PC-9 (cell line): ENCODE data around the gene SKIDA1. TPM values are rescaled to one million over a fixed set of nuclear protein-coding genes. Genes with fewer than 3 reads are reported as not detected.

ENCODE experiments used
- BruUV-seq: library from RNA; stranded (reverse); fragments of 400-500 nt; replicated peaks from 2 replicates; lab custom pipeline; 2021; lab: Mats Ljungman, UMichigan
- CTCF ChIA-PET: fragments of 300-600 bp; sonication (Branson Sonifier 250); formaldehyde crosslinking; loops from one replicate; lab custom pipeline; 2022; ENCODE audit warnings: antibody characterized with exemption; lab: Charles Lee
- POLR2A ChIA-PET: fragments of 300-600 bp; sonication (Branson Sonifier 250); formaldehyde crosslinking; loops from one replicate; lab custom pipeline; 2022; ENCODE audit warnings: antibody characterized with exemption; ENCODE audit not compliant: unreplicated experiment; lab: Charles Lee
- DNase-seq, 2 experiments: peaks; one replicate each; pipeline versions ENCODE4 v3.0.0 to v3.0.0-alpha.2; 2015 to 2022; ENCODE audit warnings: mixed read lengths in 1 of 2
- H2AFZ ChIP-seq: fragments of 200-600 bp; sonication (generic); 2 replicates; pipeline ENCODE4 v1.8.1; 2017; ENCODE audit warnings: antibody characterized with exemption
- H3F3A ChIP-seq: fragments of 200-600 bp; sonication (generic); 2 replicates; pipeline ENCODE4 v1.8.1; 2017; ENCODE audit warnings: antibody characterized with exemption, mild to moderate bottlenecking, low read depth; ENCODE audit not compliant: insufficient read depth
- H3K27ac ChIP-seq: fragments of 200-600 bp; sonication (generic); 2 replicates; pipeline ENCODE4 v1.6.1; 2016; ENCODE audit warnings: mixed run types
- H3K27me3 ChIP-seq: fragments of 200-600 bp; sonication (generic); 2 replicates; pipeline ENCODE4 v1.6.1; 2016; ENCODE audit warnings: low read depth, mixed run types; ENCODE audit not compliant: insufficient read depth
- H3K36me3 ChIP-seq: fragments of 200-600 bp; sonication (generic); 2 replicates; pipeline ENCODE4 v1.6.1; 2016; ENCODE audit warnings: low read depth, mixed run types
- H3K4me1 ChIP-seq: fragments of 200-600 bp; sonication (generic); replicated peaks from 2 replicates; pipeline ENCODE4 v1.6.1; 2016; ENCODE audit warnings: mixed run types; ENCODE audit not compliant: insufficient read depth
- H3K4me2 ChIP-seq: fragments of 200-600 bp; sonication (generic); 2 replicates; pipeline ENCODE4 v1.6.1; 2017; ENCODE audit warnings: mixed run types
- H3K4me3 ChIP-seq: fragments of 200-600 bp; sonication (generic); 2 replicates; pipeline ENCODE4 v1.6.1; 2016; ENCODE audit warnings: mixed run types
- H3K79me2 ChIP-seq: fragments of 200-600 bp; sonication (generic); 2 replicates; pipeline ENCODE4 v1.6.1; 2017; ENCODE audit warnings: low read depth, mixed run types
- H3K9me2 ChIP-seq: fragments of 200-600 bp; sonication (generic); 2 replicates; pipeline ENCODE4 v1.8.1; 2017; ENCODE audit warnings: mild to moderate bottlenecking; ENCODE audit not compliant: insufficient read depth
- H3K9me3 ChIP-seq: fragments of 200-600 bp; sonication (generic); 2 replicates; pipeline ENCODE4 v1.8.1; 2016; ENCODE audit warnings: low read depth; ENCODE audit not compliant: insufficient read depth
- H4K20me1 ChIP-seq: fragments of 200-600 bp; sonication (generic); 2 replicates; pipeline ENCODE4 v1.8.1; 2017; ENCODE audit not compliant: insufficient read depth
- EZH2 ChIP-seq: fragments of 200-600 bp; sonication (generic); IDR thresholded peaks from 2 replicates; pipeline ENCODE4 v1.8.0; 2017; ENCODE audit warnings: antibody characterized with exemption, low read depth
- intact Hi-C: fragments of 100-400 bp; cut with micrococcal nuclease; formaldehyde crosslinking; loops from one replicate; pipeline ENCODE4 v1.10.0; 2022; ENCODE audit not compliant: unreplicated experiment
- total RNA-seq: library from RNA; stranded (reverse); gene quantifications from 2 replicates; pipeline ENCODE4 v1.2.3, GENCODE V29; 2021
- TF ChIP-seq, protein P1 (sequence below): fragments of 200-600 bp; sonication (generic); conservative IDR thresholded peaks from 2 replicates; pipeline ENCODE4 v1.6.1; 2017; ENCODE audit warnings: mixed run types, antibody characterized with exemption, mild to moderate bottlenecking, moderate library complexity

SKIDA1 gene
- total RNA-seq, 1 experiment from 2014 or later = 1.1 TPM

DNA sequence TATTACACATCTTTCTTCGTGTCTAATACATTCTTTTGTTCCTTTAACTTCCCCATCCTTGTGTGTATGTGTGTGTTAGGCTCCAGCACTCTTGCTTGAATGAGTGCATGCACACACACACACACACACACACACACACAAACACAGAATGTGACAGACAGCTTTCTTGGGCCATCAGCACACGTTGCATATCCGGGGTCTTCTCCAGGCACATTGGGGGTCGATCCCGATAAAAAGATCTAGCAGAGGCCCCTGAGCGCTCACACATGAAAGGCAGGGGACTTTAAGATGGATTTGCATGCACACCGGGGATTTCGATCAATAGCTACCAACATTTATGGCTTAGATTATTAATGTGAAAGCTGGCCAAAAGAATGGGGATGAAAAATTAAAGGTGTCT lies 4.5 kb downstream of the SKIDA1 start:
- no peak for DNase-seq
- H2AFZ ChIP-seq = no peak overlapping the region
- H3K27ac ChIP-seq = no peak overlapping the region
- peaks cover 37% of the 10 kb centered on the region for H3K4me1 ChIP-seq
- no peaks in the 10 kb centered on the region for H3K27me3 ChIP-seq
- POLR2A ChIA-PET = no interaction called here
- no peaks in the 10 kb centered on the region for H3K79me2 ChIP-seq
- no peaks in the 10 kb centered on the region for H3K36me3 ChIP-seq
- BruUV-seq = no TSS peak
- CTCF ChIA-PET = interaction anchor here (0.6 to 0.7 kb wide), 2 partner anchors 24 to 25 kb away, joined by 3 to 9 read pairs; no protein-coding TSS in a partner anchor
- no peaks in the 10 kb centered on the region for H3K9me2 ChIP-seq
- peaks cover 20% of the 10 kb centered on the region; the same call in 1 of the 2 replicates for H3F3A ChIP-seq
- TF ChIP-seq, protein P1, sequence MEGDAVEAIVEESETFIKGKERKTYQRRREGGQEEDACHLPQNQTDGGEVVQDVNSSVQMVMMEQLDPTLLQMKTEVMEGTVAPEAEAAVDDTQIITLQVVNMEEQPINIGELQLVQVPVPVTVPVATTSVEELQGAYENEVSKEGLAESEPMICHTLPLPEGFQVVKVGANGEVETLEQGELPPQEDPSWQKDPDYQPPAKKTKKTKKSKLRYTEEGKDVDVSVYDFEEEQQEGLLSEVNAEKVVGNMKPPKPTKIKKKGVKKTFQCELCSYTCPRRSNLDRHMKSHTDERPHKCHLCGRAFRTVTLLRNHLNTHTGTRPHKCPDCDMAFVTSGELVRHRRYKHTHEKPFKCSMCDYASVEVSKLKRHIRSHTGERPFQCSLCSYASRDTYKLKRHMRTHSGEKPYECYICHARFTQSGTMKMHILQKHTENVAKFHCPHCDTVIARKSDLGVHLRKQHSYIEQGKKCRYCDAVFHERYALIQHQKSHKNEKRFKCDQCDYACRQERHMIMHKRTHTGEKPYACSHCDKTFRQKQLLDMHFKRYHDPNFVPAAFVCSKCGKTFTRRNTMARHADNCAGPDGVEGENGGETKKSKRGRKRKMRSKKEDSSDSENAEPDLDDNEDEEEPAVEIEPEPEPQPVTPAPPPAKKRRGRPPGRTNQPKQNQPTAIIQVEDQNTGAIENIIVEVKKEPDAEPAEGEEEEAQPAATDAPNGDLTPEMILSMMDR = no peak
- no peak for TF ChIP-seq EZH2
- H3K4me2 ChIP-seq = no peak overlapping the region
- intact Hi-C loops = loop anchor here (10.0 kb wide), 2 partner anchors 434 to 914 kb away; no protein-coding TSS in a partner anchor
- H3K4me3 ChIP-seq = no peak overlapping the region
- H3K9me3 ChIP-seq = no peaks in the 10 kb centered on the region
- H4K20me1 ChIP-seq = no peaks in the 10 kb centered on the region

DNA sequence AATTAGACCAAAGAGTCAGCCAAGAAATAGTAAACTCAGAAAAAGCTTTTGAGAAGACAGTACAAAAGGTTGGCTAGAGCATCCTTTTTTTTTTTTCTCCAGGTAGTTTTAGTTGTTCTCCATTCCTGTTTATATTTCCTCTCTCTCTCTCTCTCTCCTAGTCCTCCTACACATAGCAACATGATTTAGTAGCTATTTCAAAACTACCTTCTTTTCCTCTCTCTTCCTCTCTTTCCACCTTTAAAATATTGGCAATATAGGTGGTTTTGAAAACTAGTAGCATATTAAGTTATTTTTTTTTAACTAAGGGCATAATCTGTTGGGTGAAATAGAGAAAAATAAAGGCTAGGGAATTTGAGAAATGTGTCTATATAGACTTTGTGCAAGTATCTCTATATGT lies 5.0 kb downstream of the SKIDA1 start:
- Histone ChIP-seq H3K4me2 (peak overlapping the region; percentile 88; the same call in 1 of the 2 replicates), H2AFZ (no peak overlapping the region), H3K79me2 (no peaks in the 10 kb centered on the region), H3F3A (peaks cover 18% of the 10 kb centered on the region; the same call in 1 of the 2 replicates), H3K27ac (no peak overlapping the region), H4K20me1 (no peaks in the 10 kb centered on the region), H3K4me1 (peaks cover 42% of the 10 kb centered on the region), H3K9me2 (no peaks in the 10 kb centered on the region), H3K36me3 (no peaks in the 10 kb centered on the region), H3K4me3 (no peak overlapping the region), H3K27me3 (no peaks in the 10 kb centered on the region), H3K9me3 (no peaks in the 10 kb centered on the region)
- intact Hi-C loops = loop anchor here (10.0 kb wide), 2 partner anchors 434 to 914 kb away; no protein-coding TSS in a partner anchor
- POLR2A ChIA-PET = no interaction called here
- CTCF ChIA-PET = interaction anchor here (0.6 to 0.7 kb wide), 2 partner anchors 23 to 24 kb away, joined by 3 to 9 read pairs; no protein-coding TSS in a partner anchor
- DNase-seq = no peak
- TF ChIP-seq, protein P1 = no peak
- TF ChIP-seq EZH2 = no peak
- no TSS peak for BruUV-seq

DNA sequence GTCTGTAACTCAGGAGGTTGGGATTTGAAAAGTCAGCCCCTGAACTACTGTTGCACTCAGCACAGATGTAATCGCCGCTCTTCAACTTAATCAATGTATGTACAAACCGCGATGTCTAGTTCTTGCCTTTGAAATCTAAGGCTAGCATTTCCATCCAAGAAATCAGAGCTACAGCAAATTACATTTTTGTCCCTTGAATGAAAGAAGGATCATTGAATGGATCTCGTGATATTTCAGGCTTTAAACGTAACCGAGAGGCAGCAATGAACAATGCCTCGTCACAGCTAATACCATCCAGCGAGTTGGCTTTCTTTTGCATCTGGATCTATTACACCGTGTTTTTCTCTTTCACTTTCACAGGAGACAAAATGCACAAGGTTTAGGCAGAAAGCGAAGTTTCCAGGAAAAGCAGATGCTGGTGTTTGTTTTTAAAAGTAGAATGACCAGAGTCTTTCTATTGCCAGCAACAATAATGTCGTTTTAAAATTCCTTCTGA lies 5.5 kb downstream of the SKIDA1 start:
- peak overlapping the region; percentile 88 for H3K4me2 ChIP-seq
- BruUV-seq = no TSS peak
- no peaks in the 10 kb centered on the region for H3K27me3 ChIP-seq
- H4K20me1 ChIP-seq = no peaks in the 10 kb centered on the region
- CTCF ChIA-PET = interaction anchor here (0.7 kb wide), 1 partner anchor 24 kb away, joined by 9 read pairs; no protein-coding TSS in a partner anchor
- H3K27ac ChIP-seq = 0 out of 2 replicates have a peak overlapping the region, but pooled peaks have one; percentile 23
- DNase-seq = peak in 1 of 2 experiments; percentile 19
- TF ChIP-seq, protein P1 = no peak
- TF ChIP-seq EZH2 = no peak
- no peaks in the 10 kb centered on the region for H3K9me3 ChIP-seq
- peaks cover 13% of the 10 kb centered on the region; the same call in 1 of the 2 replicates for H3F3A ChIP-seq
- H2AFZ ChIP-seq = peak overlapping the region; percentile 81
- peak overlapping the region; percentile 58 for H3K4me3 ChIP-seq
- H3K9me2 ChIP-seq = no peaks in the 10 kb centered on the region
- intact Hi-C loops = loop anchor here (1.0 to 10.0 kb wide), 6 partner anchors 13 to 1915 kb away; partner anchors contain the start of gene OTUD1
- peaks cover 44% of the 10 kb centered on the region for H3K4me1 ChIP-seq
- H3K79me2 ChIP-seq = no peaks in the 10 kb centered on the region
- no peaks in the 10 kb centered on the region for H3K36me3 ChIP-seq
- POLR2A ChIA-PET = no interaction called here
